ENCODE results near the gene WDPCP. TPM values are rescaled to one million over a fixed set of nuclear protein-coding genes. Genes with fewer than 3 reads are reported as not detected.
"Not testable (repeated sequence)": the region's sequence is repeated elsewhere in the genome, so short reads cannot be mapped to it uniquely, and the experiment has no call there.

WDPCP gene
- total and polyA plus RNA-seq, 4 donors: 1.1 to 7.6 (median 2.7) TPM

DNA sequence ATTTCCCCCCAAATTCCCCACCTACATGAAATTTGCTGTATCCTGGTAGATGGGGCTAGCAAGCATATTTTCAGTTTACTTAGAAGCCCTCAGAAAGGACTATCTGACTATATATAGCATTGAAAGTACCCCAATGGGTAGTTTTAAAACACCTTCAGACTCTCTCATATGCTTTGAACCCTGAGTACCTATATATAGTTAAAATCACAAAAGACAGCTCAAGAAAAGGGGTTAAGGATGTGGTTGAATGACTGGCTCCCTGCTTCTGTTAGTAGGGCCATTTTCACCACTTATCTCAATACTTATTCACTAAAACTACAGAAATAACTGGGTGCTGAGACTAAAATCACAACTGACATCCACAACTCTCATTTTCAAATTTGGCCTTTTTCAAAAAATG lies 18.5 kb downstream of the WDPCP start:
- no peak for TF ChIP-seq SP1 (IDR thresholded peaks at IDR 0.05)
- TF ChIP-seq, protein P1, sequence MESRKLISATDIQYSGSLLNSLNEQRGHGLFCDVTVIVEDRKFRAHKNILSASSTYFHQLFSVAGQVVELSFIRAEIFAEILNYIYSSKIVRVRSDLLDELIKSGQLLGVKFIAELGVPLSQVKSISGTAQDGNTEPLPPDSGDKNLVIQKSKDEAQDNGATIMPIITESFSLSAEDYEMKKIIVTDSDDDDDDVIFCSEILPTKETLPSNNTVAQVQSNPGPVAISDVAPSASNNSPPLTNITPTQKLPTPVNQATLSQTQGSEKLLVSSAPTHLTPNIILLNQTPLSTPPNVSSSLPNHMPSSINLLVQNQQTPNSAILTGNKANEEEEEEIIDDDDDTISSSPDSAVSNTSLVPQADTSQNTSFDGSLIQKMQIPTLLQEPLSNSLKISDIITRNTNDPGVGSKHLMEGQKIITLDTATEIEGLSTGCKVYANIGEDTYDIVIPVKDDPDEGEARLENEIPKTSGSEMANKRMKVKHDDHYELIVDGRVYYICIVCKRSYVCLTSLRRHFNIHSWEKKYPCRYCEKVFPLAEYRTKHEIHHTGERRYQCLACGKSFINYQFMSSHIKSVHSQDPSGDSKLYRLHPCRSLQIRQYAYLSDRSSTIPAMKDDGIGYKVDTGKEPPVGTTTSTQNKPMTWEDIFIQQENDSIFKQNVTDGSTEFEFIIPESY (IDR thresholded peaks at IDR 0.05): no peak
- TF ChIP-seq NR2F2 (IDR thresholded peaks at IDR 0.05): no peak
- no peak for TF ChIP-seq HNF4G (IDR thresholded peaks at IDR 0.05)
- no peaks in the 10 kb centered on the region for H3K27me3 ChIP-seq (ENCODE audit: control insufficient read depth in 4 of 4, insufficient read depth in 4 of 4, low read length in 3 of 4)
- no peak overlapping the region for H3K27ac ChIP-seq (ENCODE audit: low read depth in 1 of 2, low read length in 2 of 2)
- H3K36me3 ChIP-seq (ENCODE audit: control insufficient read depth in 4 of 4, insufficient read depth in 3 of 4, low read depth in 1 of 4, low read length in 3 of 4): no peaks in the 10 kb centered on the region
- H3K9ac ChIP-seq (ENCODE audit: low read depth in 1 of 2, low read length in 2 of 2): no peak overlapping the region
- no peak for DNase-seq (ENCODE audit: low spot score)
- peaks cover 0 to 5% (median under 1%) of the 10 kb centered on the region in 4 donors for H3K4me1 ChIP-seq (ENCODE audit: control insufficient read depth in 4 of 4, insufficient read depth in 4 of 4, low read length in 3 of 4)
- H3K4me3 ChIP-seq (ENCODE audit: low read depth in 1 of 3, low read length in 3 of 3): no peak overlapping the region
- H3K9me3 ChIP-seq (ENCODE audit: control insufficient read depth in 4 of 4, low read length in 3 of 4): peaks cover 0 to 3% (median 0%) of the 10 kb centered on the region in 4 donors

DNA sequence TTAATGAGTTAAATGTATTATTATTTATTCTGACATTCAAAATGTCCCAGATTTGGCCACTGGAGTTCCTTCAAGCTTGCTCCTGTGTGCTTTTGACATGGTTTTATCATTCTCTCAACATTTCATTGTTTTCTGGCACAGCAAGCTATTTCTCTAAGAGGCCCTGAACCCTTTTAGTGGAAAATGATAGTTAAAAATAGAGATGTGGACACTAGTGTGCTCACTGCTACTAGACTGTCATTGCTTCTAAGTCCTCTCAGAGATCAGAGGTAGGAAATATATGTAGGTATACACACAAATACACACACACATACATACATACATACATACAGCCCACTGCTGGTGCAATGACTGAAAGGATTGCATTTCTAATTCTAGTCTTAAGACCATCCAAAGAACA lies 25.5 kb downstream of the WDPCP start:
- Histone ChIP-seq H3K9me3 (ENCODE audit: control insufficient read depth in 4 of 4, low read length in 3 of 4) (peaks cover 0 to 3% (median 0%) of the 10 kb centered on the region in 4 donors), H3K4me1 (ENCODE audit: control insufficient read depth in 4 of 4, insufficient read depth in 4 of 4, low read length in 3 of 4) (peaks cover 0 to 2% (median 0%) of the 10 kb centered on the region in 4 donors), H3K27me3 (ENCODE audit: control insufficient read depth in 4 of 4, insufficient read depth in 4 of 4, low read length in 3 of 4) (no peaks in the 10 kb centered on the region), H3K36me3 (ENCODE audit: control insufficient read depth in 4 of 4, insufficient read depth in 3 of 4, low read depth in 1 of 4, low read length in 3 of 4) (peaks cover 0 to 3% (median 0%) of the 10 kb centered on the region in 4 donors), H3K4me3 (ENCODE audit: low read depth in 1 of 3, low read length in 3 of 3) (no peak overlapping the region), H3K9ac (ENCODE audit: low read depth in 1 of 2, low read length in 2 of 2) (no peak overlapping the region), H3K27ac (ENCODE audit: low read depth in 1 of 2, low read length in 2 of 2) (no peak overlapping the region)
- TF ChIP-seq FOXA2 (IDR thresholded peaks at IDR 0.05) (no peak), RAD21 (IDR thresholded peaks at IDR 0.05) (no peak), JUND (IDR thresholded peaks at IDR 0.05) (no peak), EGR1 (IDR thresholded peaks at IDR 0.05; ENCODE audit: low read depth in 2 of 2) (no peak), HNF4G (IDR thresholded peaks at IDR 0.05) (no peak), FOXA1 (IDR thresholded peaks at IDR 0.05) (no peak), RXRA (IDR thresholded peaks at IDR 0.05) (no peak), REST (IDR thresholded peaks at IDR 0.05) (no peak), SP1 (IDR thresholded peaks at IDR 0.05) (no peak), ATF3 (IDR thresholded peaks at IDR 0.05) (no peak), TAF1 (conservative IDR thresholded peaks at IDR 0.05) (no peak), GABPA (IDR thresholded peaks at IDR 0.05 in 1 of 2, conservative IDR thresholded peaks at IDR 0.05 in 1 of 2) (no peak), NR2F2 (IDR thresholded peaks at IDR 0.05) (no peak), HNF4A (conservative IDR thresholded peaks at IDR 0.05) (no peak), MAX (IDR thresholded peaks at IDR 0.05) (no peak)
- TF ChIP-seq, protein P1 (IDR thresholded peaks at IDR 0.05): no peak
- no peak for DNase-seq (ENCODE audit: low spot score)

DNA sequence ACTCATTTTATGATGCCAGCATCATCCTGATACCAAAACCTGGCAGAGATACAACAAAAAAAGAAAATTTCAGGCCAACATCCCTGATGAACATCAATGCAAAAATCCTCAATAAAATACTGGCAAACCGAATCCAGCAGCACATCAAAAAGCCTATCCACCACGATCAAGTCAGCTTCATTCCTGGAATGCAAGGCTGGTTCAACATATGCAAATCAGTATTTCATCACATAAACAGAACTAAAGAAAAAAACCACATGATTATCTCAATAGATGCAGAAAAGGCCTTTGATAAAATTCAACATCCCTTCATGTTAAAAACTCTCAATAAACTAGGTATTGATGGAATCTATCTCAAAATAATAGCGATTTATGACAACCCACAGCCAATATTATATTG lies 29.4 kb downstream of the WDPCP start:
- not testable (repeated sequence) for H3K9me3 ChIP-seq (ENCODE audit: control insufficient read depth in 4 of 4, low read length in 3 of 4); H3K9ac ChIP-seq (ENCODE audit: low read depth in 1 of 2, low read length in 2 of 2); H3K4me1 ChIP-seq (ENCODE audit: control insufficient read depth in 4 of 4, insufficient read depth in 4 of 4, low read length in 3 of 4); H3K27ac ChIP-seq (ENCODE audit: low read depth in 1 of 2, low read length in 2 of 2); H3K4me3 ChIP-seq (ENCODE audit: low read depth in 1 of 3, low read length in 3 of 3); H3K36me3 ChIP-seq (ENCODE audit: control insufficient read depth in 4 of 4, insufficient read depth in 3 of 4, low read depth in 1 of 4, low read length in 3 of 4); DNase-seq (ENCODE audit: low spot score); H3K27me3 ChIP-seq (ENCODE audit: control insufficient read depth in 4 of 4, insufficient read depth in 4 of 4, low read length in 3 of 4)
- 86% methylated on average over 3 of the region's 3 CpGs for WGBS

DNA sequence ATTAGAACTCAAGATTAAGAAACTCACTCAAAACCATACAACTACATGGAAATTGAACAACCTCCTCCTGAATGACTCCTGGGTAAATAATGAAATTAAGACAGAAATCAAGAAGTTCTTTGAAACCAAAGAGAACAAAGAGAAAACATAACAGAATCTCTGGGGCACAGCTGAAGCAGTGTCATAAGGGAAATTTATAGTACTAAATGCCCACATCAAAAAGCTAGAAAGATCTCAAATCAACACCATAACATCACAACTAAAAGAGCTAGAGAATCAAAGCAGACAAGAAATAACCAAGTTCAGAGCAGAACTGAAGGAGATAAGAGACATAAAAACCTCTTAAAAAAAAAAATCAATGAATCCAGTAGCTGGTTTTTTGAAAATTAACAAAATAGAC lies 30.5 kb downstream of the WDPCP start:
- not testable (repeated sequence) for H3K36me3 ChIP-seq (ENCODE audit: control insufficient read depth in 4 of 4, insufficient read depth in 3 of 4, low read depth in 1 of 4, low read length in 3 of 4); DNase-seq (ENCODE audit: low spot score); H3K9ac ChIP-seq (ENCODE audit: low read depth in 1 of 2, low read length in 2 of 2); H3K27me3 ChIP-seq (ENCODE audit: control insufficient read depth in 4 of 4, insufficient read depth in 4 of 4, low read length in 3 of 4); H3K4me3 ChIP-seq (ENCODE audit: low read depth in 1 of 3, low read length in 3 of 3); H3K4me1 ChIP-seq (ENCODE audit: control insufficient read depth in 4 of 4, insufficient read depth in 4 of 4, low read length in 3 of 4); H3K27ac ChIP-seq (ENCODE audit: low read depth in 1 of 2, low read length in 2 of 2); H3K9me3 ChIP-seq (ENCODE audit: control insufficient read depth in 4 of 4, low read length in 3 of 4)
